SK-N-SH (cell line): ENCODE results near the gene SLC2A9. TPM values are rescaled to one million over a fixed set of nuclear protein-coding genes. Genes with fewer than 3 reads are reported as not detected.

Source experiments
- CTCF ChIA-PET: fragments of 300-600, 350-600 bp; formaldehyde crosslinking; extraction: SDS; loops from one replicate; lab custom pipeline; 2021; lab: Yijun Ruan, JAX
- POLR2A ChIA-PET: fragments of 350-600 bp; sonication (Branson Sonifier 250); formaldehyde crosslinking; extraction: SDS; loops from one replicate; lab custom pipeline; 2020; ENCODE audit warnings: antibody characterized with exemption, inconsistent platforms; lab: Yijun Ruan, JAX
- DNase-seq: peaks from one replicate; pipeline ENCODE4 v3.0.0; 2012
- H2AFZ ChIP-seq: fragments of 200-600 bp; sonication (generic); 2 replicates; pipeline ENCODE4 v1.8.1; 2016; ENCODE audit warnings: antibody characterized with exemption, mild to moderate bottlenecking, low read depth
- H3F3A ChIP-seq: fragments of 200-600 bp; sonication (generic); replicated peaks from 2 replicates; pipeline ENCODE3; 2016; ENCODE audit warnings: antibody characterized with exemption, mild to moderate bottlenecking; ENCODE audit not compliant: insufficient read depth
- H3K27ac ChIP-seq, 2 experiments: fragments of 200-500 bp in 1 of 2; fragments of 200-600 bp in 1 of 2; sonication (Bioruptor generic) in 1 of 2; sonication (generic), shearing (Covaris generic) in 1 of 2; 2 replicates each; pipeline versions ENCODE4 v1.5.1 to v1.6.1; 2014 to 2016; ENCODE audit warnings: low read depth in 2 of 2, inconsistent platforms in 1 of 2, low read length in 1 of 2, mild to moderate bottlenecking in 1 of 2, mixed read lengths in 1 of 2
- H3K27me3 ChIP-seq: fragments of 200-600 bp; sonication (generic), shearing (Covaris generic); 2 replicates; pipeline ENCODE4 v1.6.1; 2016; ENCODE audit warnings: mixed run types; ENCODE audit not compliant: insufficient read depth
- H3K36me3 ChIP-seq, 2 experiments: fragments of 200-500 bp in 1 of 2; fragments of 200-600 bp in 1 of 2; sonication (Bioruptor generic) in 1 of 2; sonication (generic) in 1 of 2; replicated peaks in 1 of 2; 2 replicates each; pipeline versions ENCODE3 to v1.5.1; 2014 to 2016; ENCODE audit warnings: low read length in 1 of 2, mild to moderate bottlenecking in 1 of 2; ENCODE audit not compliant: insufficient read depth in 2 of 2, control insufficient read depth in 1 of 2
- H3K4me1 ChIP-seq, 2 experiments: fragments of 200-500 bp in 1 of 2; fragments of 200-600 bp in 1 of 2; sonication (Bioruptor generic) in 1 of 2; sonication (generic), shearing (Covaris generic) in 1 of 2; 2 replicates each; pipeline versions ENCODE4 v1.5.1 to v1.6.1; 2014 to 2016; ENCODE audit warnings: low read depth in 1 of 2, low read length in 1 of 2, mixed run types in 1 of 2; ENCODE audit not compliant: insufficient read depth in 2 of 2, control insufficient read depth in 1 of 2
- H3K4me2 ChIP-seq: fragments of 200-600 bp; sonication (generic), shearing (Covaris generic); 2 replicates; pipeline ENCODE4 v1.6.1; 2017; ENCODE audit warnings: mixed run types
- H3K4me3 ChIP-seq, 2 experiments: fragments of 200-500 bp in 1 of 2; fragments of 200-600 bp in 1 of 2; sonication (Bioruptor generic) in 1 of 2; sonication (generic), shearing (Covaris generic) in 1 of 2; 2 replicates each; pipeline versions ENCODE4 v1.5.1 to v1.8.1; 2014 to 2016; ENCODE audit warnings: low read depth in 2 of 2, inconsistent platforms in 1 of 2, low read length in 1 of 2, mild to moderate bottlenecking in 1 of 2, mixed read lengths in 1 of 2, moderate library complexity in 1 of 2
- H3K79me2 ChIP-seq: fragments of 200-600 bp; sonication (generic); 2 replicates; pipeline ENCODE4 v1.8.1; 2017; ENCODE audit warnings: mild to moderate bottlenecking; ENCODE audit not compliant: insufficient read depth
- H3K9ac ChIP-seq: fragments of 200-600 bp; sonication (generic); 2 replicates; pipeline ENCODE4 v1.6.1; 2017; ENCODE audit warnings: mixed run types
- H3K9me2 ChIP-seq: fragments of 200-600 bp; sonication (generic); 2 replicates; pipeline ENCODE4 v1.6.1; 2017; ENCODE audit warnings: mixed run types
- H3K9me3 ChIP-seq: fragments of 200-600 bp; sonication (generic); 2 replicates; pipeline ENCODE4 v1.6.1; 2017; ENCODE audit warnings: mixed run types, mild to moderate bottlenecking, moderate library complexity
- H4K20me1 ChIP-seq: fragments of 200-600 bp; sonication (generic); 2 replicates; pipeline ENCODE4 v1.6.1; 2017; ENCODE audit warnings: mild to moderate bottlenecking, mixed run types; ENCODE audit not compliant: insufficient read depth
- CHD2 ChIP-seq: fragments of 150-350 bp; IDR thresholded peaks from 2 replicates; pipeline ENCODE4 v1.6.1; 2018; ENCODE audit warnings: low read length; ENCODE audit not compliant: partially characterized antibody
- CTCF ChIP-seq: fragments of 200-600 bp; sonication (generic); IDR thresholded peaks from 2 replicates; pipeline ENCODE4 v1.6.1; 2017; ENCODE audit warnings: antibody characterized with exemption, mild to moderate bottlenecking, moderate library complexity
- ELF1 ChIP-seq: IDR thresholded peaks from 2 replicates; pipeline ENCODE4 v1.4.0; 2012
- EP300 ChIP-seq, 2 experiments: IDR thresholded peaks; 2 replicates each; pipeline versions ENCODE4 v1.4.0 to v1.6.1; 2012; ENCODE audit warnings: borderline replicate concordance in 1 of 2, low read depth in 1 of 2, low read length in 1 of 2
- EZH2phosphoT487 ChIP-seq: fragments of 200-600 bp; sonication (generic); IDR thresholded peaks from 2 replicates; pipeline ENCODE4 v1.6.1; 2017; ENCODE audit warnings: low read depth, mixed run types, mild to moderate bottlenecking, antibody characterized with exemption, moderate library complexity, borderline replicate concordance
- FOSL2 ChIP-seq: IDR thresholded peaks from 2 replicates; pipeline ENCODE4 v1.4.0; 2012; ENCODE audit warnings: low read depth, mild to moderate bottlenecking, moderate library complexity, borderline replicate concordance
- FOXJ3 ChIP-seq: sonication (generic); formaldehyde crosslinking; IDR thresholded peaks from 2 replicates; pipeline ENCODE4 v1.5.1; 2020; ENCODE audit warnings: mild to moderate bottlenecking, missing genetic modification reagents
- JUND ChIP-seq: IDR thresholded peaks from 2 replicates; pipeline ENCODE4 v1.4.0; 2012
- MAX ChIP-seq: IDR thresholded peaks from 2 replicates; pipeline ENCODE4 v1.4.0; 2012; ENCODE audit warnings: low read depth
- MEF2A ChIP-seq: IDR thresholded peaks from 2 replicates; pipeline ENCODE4 v1.4.0; 2012; ENCODE audit warnings: low read depth, borderline replicate concordance
- NFIC ChIP-seq: IDR thresholded peaks from 2 replicates; pipeline ENCODE4 v1.4.0; 2012; ENCODE audit warnings: borderline replicate concordance
- NRF1 ChIP-seq: IDR thresholded peaks from 2 replicates; pipeline ENCODE4 v1.6.1; 2012; ENCODE audit warnings: low read depth, mild to moderate bottlenecking, low read length
- POLR2AphosphoS5 ChIP-seq: IDR thresholded peaks from 2 replicates; pipeline ENCODE4 v1.6.1; 2012; ENCODE audit warnings: low read depth, low read length
- RAD21 ChIP-seq: IDR thresholded peaks from 2 replicates; pipeline ENCODE4 v1.6.1; 2012; ENCODE audit warnings: mild to moderate bottlenecking, low read length
- RXRA ChIP-seq: IDR thresholded peaks from 2 replicates; pipeline ENCODE4 v1.4.0; 2012; ENCODE audit warnings: low read depth, mild to moderate bottlenecking, borderline replicate concordance
- SIN3A ChIP-seq: IDR thresholded peaks from 2 replicates; pipeline ENCODE4 v1.6.1; 2012; ENCODE audit warnings: low read depth, mild to moderate bottlenecking, low read length, moderate library complexity, borderline replicate concordance
- SMC3 ChIP-seq: IDR thresholded peaks from 2 replicates; pipeline ENCODE4 v1.6.1; 2012; ENCODE audit warnings: low read depth, low read length, improper control_type of control experiment
- TAF1 ChIP-seq: IDR thresholded peaks from 2 replicates; pipeline ENCODE4 v1.6.1; 2012; ENCODE audit warnings: low read depth, mild to moderate bottlenecking, low read length, moderate library complexity, borderline replicate concordance
- TCF12 ChIP-seq: IDR thresholded peaks from 2 replicates; pipeline ENCODE4 v1.4.0; 2012
- TEAD4 ChIP-seq: IDR thresholded peaks from 2 replicates; pipeline ENCODE4 v1.4.0; 2012; ENCODE audit warnings: mild to moderate bottlenecking, borderline replicate concordance; ENCODE audit not compliant: insufficient read depth
- YY1 ChIP-seq: IDR thresholded peaks from 2 replicates; pipeline ENCODE4 v1.4.0; 2012; ENCODE audit warnings: low read depth, mild to moderate bottlenecking
- WGBS: methylation state at CpG from one replicate; pipeline ENCODE4 v1.1.6; 2017; ENCODE audit warnings: low lambda C conversion rate; 5-methylcytosine and 5-hydroxymethylcytosine counted together
- polyA plus RNA-seq, 3 experiments: library from polyadenylated mRNA; depleted of rRNA; stranded (reverse); fragments of >200 nt; gene quantifications; 2 replicates each; pipeline ENCODE4 v1.2.3, GENCODE V29; 2012

SLC2A9 gene
- polyA plus RNA-seq, 1 of the 3 experiments (the other 2 are of a cell fraction) = not detected

- TF ChIP-seq EP300 (IDR thresholded peaks at IDR 0.05; ENCODE audit: borderline replicate concordance in 1 of 2, low read depth in 1 of 2, low read length in 1 of 2) (no peak), YY1 (no peak), POLR2AphosphoS5 (no peak), NRF1 (no peak), TCF12 (no peak), ELF1 (no peak), MAX (no peak), TAF1 (no peak), MEF2A (no peak), EZH2phosphoT487 (no peak), CHD2 (no peak), RXRA (no peak)
- CTCF ChIA-PET = interaction anchor here (1.0 kb wide), 1 partner anchor 39 kb away, joined by 3 read pairs; no protein-coding TSS in a partner anchor
- no peak overlapping the region for H2AFZ ChIP-seq
- no peak overlapping the region for H3K4me2 ChIP-seq
- H3K27me3 ChIP-seq = no peaks in the 10 kb centered on the region
- no peaks in the 10 kb centered on the region for H3K9me2 ChIP-seq
- peaks cover 0 to 3% of the 10 kb centered on the region in 2 experiments; a peak in 1 of 4 replicates for H3K4me1 ChIP-seq
- H3K79me2 ChIP-seq = no peaks in the 10 kb centered on the region
- no peaks in the 10 kb centered on the region for H3K9me3 ChIP-seq
- WGBS = 45% methylated on average over 8 of the region's 8 CpGs
- H3F3A ChIP-seq = no peaks in the 10 kb centered on the region
- no peaks in the 10 kb centered on the region for H4K20me1 ChIP-seq
- H3K9ac ChIP-seq = no peak overlapping the region
- no peaks in the 10 kb centered on the region for H3K36me3 ChIP-seq
- no peak overlapping the region for H3K27ac ChIP-seq
- POLR2A ChIA-PET = no interaction called here
- no peak for DNase-seq
- H3K4me3 ChIP-seq = no peak overlapping the region
Observed at GRCh38 chr4:10053635-10054453, 32.5 kb upstream of the SLC2A9 start.

- TF ChIP-seq FOXJ3 = no peak
- no peak for TF ChIP-seq ELF1
- TF ChIP-seq EP300 (IDR thresholded peaks at IDR 0.05; ENCODE audit: borderline replicate concordance in 1 of 2, low read depth in 1 of 2, low read length in 1 of 2) = no peak
- no peak for TF ChIP-seq RAD21
- TF ChIP-seq NFIC = no peak
- TF ChIP-seq JUND = no peak
- TF ChIP-seq TEAD4 = no peak
- no peak for TF ChIP-seq FOSL2
- TF ChIP-seq TCF12 = no peak
- no peak for TF ChIP-seq NRF1
- no peak for TF ChIP-seq SIN3A
- no peak for TF ChIP-seq MEF2A
- no peak for TF ChIP-seq SMC3
- TF ChIP-seq CTCF = no peak
- H3K4me3 ChIP-seq = no peak overlapping the region
- no peaks in the 10 kb centered on the region for H3F3A ChIP-seq
- no peak for DNase-seq
- H3K9me3 ChIP-seq = no peaks in the 10 kb centered on the region
- H3K27ac ChIP-seq = no peak overlapping the region
- ChIA-PET POLR2A (no interaction called here), CTCF (no interaction called here)
- H3K36me3 ChIP-seq = no peaks in the 10 kb centered on the region
- no peak overlapping the region for H3K4me2 ChIP-seq
- no peak overlapping the region for H3K9ac ChIP-seq
- WGBS = 58% methylated on average over 11 of the region's 11 CpGs
- no peaks in the 10 kb centered on the region for H3K9me2 ChIP-seq
- H3K27me3 ChIP-seq = no peaks in the 10 kb centered on the region
- H3K4me1 ChIP-seq = peaks cover 0 to 3% of the 10 kb centered on the region in 2 experiments; a peak in 1 of 4 replicates
- no peaks in the 10 kb centered on the region for H3K79me2 ChIP-seq
- H2AFZ ChIP-seq = no peak overlapping the region
- no peaks in the 10 kb centered on the region for H4K20me1 ChIP-seq
Observed at GRCh38 chr4:10051517-10052135, 30.3 kb upstream of the SLC2A9 start.
